HG02852 (cell line): Measurements from ENCODE around the gene CENPX.

Experiments
- ATAC-seq: cut with Tn5 transposase; IDR thresholded peaks from one replicate; pipeline ENCODE4 v1.9.1; 2021; ENCODE audit warnings: mild to moderate bottlenecking, moderate library complexity; ENCODE audit not compliant: unreplicated experiment

CENPX gene

DNA sequence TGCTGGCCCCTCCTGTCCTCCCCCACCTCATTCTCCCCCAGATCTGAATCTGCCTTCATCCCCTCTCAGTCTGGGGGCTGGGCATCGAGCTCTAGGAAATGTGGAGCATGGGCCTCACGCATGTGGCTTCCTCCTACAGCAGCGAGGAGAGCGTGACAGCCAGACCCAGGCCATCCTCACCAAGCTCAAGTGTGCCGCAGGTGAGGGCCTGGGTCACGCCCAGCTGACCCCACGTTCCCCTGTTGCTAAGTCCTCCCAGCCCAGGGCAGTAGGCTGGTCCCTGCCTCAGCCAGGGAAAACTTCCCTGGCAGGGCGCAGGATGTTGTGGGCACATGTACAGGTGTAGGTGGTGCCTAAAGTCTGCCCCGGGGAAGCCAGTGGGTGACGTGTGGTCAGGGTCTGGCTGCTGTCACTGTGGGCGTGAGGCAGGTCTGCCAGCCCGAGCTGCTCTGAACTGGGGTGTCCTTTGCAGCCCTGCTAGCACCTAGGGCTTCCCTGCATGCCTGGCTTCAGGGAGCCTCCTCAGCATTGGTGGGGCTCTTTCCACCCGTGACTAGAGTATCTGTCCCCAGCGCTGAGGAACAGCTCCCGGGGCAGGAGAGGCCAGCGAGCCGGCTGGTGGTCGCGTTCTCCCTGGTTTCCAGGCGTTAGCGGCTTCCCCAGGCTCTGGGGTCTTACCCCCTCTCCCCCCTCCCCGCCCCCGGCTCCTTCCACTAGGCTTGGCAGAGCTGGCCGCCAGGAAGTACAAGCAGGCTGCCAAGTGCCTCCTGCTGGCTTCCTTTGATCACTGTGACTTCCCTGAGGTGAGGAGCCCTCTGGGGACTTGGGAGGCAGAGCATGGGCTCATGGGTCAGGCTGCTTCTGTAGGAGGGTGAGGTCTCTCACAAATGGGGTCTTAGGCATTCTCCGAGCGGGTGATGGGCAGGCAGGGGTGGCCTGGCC lies 32.6 kb upstream of the CENPX start:
- ATAC-seq = no peak

DNA sequence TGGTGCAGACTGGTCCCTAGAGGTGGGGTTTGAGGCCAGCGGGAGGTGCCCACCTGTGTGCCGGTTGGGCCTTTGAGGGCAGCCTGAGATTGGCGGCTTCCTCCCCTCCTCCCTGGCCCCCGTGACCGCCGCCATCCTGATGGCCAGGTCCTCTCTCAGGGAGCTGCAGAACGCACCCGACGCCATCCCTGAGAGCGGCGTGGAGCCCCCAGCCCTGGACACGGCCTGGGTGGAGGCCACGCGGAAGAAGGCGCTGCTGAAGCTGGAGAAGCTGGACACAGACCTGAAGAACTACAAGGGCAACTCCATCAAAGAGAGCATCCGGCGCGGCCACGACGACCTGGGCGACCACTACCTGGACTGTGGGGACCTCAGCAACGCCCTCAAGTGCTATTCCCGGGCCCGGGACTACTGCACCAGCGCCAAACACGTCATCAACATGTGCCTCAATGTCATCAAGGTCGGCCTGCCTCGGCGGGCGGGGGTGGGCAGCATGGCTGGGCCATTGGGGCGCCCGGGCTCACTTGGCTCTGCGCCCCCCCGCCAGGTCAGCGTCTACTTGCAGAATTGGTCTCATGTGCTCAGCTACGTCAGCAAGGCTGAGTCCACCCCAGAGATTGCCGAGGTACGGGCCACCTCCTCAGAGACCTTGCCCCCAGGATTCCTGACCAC lies 31.8 kb upstream of the CENPX start:
- ATAC-seq = no peak

DNA sequence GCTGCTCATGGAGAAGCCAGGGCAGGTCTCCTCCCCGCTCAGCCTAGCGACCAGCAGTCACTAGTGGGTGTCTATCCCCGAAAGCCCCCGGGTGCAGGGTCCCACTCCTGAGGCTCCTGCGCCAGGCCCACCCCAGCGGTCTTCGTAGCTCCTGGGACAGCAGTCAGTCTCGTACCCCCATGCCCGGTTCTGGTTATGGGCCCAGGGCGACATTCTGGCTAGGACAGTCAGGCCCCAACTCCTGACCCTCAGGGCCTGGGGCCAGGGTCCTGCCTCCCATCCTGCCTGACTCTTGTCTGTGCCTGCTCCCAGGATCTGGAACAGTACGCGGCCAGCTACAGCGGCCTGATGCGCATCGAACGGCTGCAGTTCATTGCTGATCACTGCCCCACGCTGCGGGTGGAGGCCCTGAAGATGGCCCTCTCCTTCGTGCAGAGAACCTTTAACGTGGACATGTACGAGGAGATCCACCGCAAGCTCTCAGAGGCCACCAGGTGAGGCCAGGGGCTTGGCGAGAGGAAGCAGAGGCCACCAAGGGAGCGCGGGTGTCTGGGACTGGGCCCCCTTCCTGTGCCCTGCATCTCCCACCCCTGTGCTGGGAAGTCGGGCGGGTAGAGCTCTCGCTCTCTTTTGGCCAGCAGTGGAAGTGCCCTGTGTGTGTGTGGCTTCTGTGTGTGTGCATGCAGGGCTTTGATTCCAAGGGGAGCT lies 31.0 kb upstream of the CENPX start:
- ATAC-seq = no peak

GRCh38 chr17:82053130-82053529 lies 30.5 kb upstream of the CENPX start:
- no peak for ATAC-seq

DNA sequence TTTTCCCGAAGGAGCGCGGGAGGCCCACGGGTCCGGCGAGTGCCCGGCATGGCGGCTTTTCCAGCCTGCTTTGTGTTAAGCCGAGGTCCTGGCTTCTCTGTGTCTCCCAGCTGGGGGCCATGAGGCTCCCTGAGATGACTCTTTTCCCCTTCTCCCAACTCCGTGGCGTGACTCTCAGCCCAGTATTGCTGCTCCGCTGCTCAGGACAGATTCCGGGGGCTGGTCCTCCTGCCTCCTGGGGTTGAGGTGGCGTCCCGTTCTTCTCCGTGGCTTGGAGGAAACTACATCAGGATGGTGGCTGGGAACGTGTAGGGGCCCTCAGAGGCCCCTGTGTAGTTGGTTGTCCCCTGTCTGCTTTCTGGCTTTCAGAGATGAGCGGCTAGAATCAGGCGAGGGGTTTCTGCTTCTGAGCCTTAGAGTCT lies 30.0 kb upstream of the CENPX start:
- no peak for ATAC-seq

DNA sequence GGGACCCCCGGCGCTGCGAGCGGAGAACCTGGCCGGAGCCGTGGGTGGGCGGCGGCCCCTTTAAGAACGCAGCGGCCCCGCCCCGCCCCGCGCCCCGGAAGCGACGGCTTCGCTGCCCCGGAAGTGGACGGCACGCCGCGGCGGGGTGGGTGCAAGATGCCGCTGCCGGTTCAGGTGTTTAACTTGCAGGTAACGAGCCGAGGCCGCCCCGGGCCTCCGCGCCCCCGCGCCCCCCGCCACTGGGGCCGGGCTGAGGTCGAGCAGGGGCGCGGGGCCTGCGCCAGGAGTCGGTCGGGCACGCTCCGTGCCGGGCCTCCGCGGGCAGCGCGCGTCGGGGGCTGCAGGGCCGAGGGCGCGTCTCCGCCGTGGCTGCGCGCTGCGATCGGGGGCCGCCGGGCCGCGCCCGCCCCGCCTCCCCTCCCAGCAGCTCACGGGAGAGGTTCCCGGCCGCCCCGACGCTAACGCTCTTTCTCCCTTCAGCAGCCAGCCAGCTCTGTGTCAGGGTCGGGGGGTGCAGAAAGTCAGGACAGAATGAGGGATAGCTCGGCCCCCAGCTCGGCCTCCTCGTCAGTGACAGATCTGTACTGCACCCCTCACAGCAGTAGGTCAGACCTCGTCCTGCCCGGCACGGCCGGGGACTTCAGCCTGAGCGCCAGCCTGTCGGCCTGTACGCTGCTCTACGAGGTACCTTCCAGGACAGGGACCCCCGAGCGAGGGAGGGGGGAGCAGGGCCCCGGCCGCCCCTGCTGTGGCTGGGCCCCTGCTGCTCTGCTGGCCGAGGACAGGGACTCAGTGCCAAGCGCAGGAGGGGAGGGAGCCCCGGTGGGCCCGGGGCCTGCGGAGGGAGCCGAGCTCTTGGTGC lies 29.3 kb upstream of the CENPX start, which contains the start of the genes GPS1 and RFNG:
Gene GPS1, plus strand, starts transcription at position 123 of the 862 bp plus-strand sequence. Its CDS starts 34 bp downstream, at position 157.
Gene RFNG, minus strand, starts transcription at position 36 of the 862 bp plus-strand sequence. CDS start 45 bp downstream, outside the sequence.
- ATAC-seq = peak; percentile 58

- no peak for ATAC-seq
Measured at GRCh38 chr17:82050761-82051641, 28.3 kb upstream of the CENPX start.

DNA sequence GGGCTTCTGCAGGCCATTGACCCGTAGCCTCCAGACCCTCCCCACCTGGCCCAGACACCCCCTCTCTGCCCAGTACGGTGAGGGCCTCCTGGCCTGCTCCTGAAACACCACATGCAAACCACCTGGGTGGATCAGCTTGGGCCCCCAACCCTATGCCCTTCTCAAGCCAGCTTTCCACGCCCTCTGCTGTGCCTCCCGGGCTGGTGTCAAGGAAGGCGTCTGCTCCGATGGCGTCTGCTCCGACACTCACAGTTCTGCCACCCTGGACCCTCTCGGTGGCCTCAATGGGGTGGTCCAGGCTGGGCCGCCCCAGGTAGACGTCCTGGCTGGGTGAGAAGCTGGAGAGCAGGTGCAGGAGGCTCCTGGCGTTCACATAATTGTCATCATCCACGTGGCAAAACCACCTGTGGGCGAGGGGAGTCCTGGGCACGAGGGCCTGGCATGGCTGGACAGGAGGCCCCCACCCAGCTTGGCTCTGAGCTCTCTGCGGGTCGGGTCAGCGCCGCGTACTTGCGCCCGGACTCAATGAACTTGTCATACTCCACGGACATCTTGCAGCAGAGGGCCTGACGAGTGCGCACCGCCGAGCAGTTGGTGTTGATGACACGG lies 27.6 kb upstream of the CENPX start:
- ATAC-seq = no peak

- no peak for ATAC-seq
Measured at GRCh38 chr17:82049521-82049971, 26.9 kb upstream of the CENPX start.

GRCh38 chr17:82049106-82049505 lies 26.4 kb upstream of the CENPX start:
- no peak for ATAC-seq

DNA sequence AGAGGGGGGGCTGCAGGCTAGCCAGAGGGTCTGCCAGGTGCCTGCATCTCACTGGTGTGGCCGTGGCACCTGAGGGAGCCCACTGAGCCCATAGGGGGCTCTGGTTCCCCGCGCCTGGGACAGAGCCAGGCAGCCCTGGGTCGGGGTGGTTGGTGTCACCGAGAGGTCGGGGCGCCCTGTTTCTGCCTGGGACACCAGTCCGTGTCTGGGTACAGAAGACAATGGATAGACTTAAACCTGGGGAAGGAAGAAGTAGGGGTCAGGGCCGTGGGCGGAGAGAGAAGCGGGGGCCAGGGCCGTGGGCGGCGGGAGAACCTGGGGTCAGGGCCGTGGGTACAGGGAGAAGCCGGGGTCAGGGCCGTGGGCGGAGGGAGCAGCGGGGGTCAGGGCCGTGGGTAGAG lies 25.9 kb upstream of the CENPX start:
- no peak for ATAC-seq

DNA sequence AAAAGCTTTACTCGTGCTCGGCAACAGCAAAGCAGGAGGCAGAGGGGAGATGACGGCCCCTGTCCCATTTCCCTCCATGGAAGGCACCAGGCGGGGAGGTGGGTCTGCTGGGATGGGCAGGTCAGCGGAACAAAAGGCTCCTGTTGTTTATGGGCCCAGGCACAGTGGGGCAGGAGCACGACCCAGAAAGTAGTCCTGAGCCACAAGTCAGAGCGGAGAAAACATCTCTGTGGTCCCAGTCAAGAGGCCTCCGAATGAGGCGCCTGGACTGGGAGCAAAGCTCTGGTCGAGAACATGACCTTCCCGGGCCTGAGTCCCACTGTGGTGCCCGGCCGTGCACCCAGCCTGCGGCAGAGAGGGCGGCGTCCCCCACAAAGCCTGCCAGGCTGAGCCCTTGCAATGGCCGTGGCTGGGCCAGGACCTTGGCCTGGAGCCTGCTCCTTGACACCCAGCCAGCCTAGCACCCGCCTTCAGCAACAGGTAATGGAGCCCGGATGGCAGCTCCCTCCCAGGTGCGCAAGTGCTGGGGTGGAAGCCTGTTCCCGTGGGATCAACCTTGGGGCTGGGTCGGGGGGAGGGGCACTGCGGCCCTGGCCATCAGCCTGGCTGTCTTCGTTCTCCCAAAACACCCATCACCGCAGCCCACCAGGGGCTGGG lies 25.4 kb upstream of the CENPX start:
- no peak for ATAC-seq

DNA sequence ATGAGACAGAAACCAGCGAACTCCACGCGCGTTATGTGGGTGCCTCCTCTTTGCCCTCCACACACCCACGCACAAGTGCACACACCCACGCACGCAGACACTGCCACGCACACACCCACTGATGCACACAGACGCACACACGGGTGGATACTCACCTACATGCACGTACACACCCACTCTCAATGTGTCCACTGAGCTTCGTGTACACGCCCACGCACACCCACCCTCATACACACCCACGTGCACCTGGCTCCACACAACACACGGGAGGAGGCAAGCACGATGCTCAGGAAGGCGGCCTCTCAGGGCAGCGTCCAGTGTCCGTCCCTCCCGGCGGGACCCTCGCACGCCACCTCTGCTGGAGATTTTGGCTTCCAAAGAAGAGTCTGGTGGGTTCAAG lies 24.7 kb upstream of the CENPX start:
- ATAC-seq = no peak

DNA sequence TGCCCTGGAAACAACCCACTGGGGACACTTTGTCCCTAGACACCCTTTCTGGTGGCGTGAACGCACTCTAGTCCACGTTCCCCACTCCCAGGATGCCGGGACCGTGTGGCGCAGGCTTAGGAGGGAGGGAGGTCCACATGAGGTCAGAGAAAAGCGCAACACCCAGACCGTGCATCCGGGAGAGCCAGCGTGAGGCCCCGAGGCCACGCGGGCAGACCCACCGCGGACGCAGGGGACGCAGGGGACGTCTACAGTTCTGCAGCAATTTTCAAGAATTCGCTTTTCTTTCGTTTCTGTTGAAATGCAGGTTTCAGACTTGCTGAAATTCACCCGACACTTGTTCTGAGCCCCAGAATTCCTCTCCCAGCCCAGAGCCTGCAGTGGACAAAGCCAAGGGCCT lies 24.2 kb upstream of the CENPX start:
- no peak for ATAC-seq

DNA sequence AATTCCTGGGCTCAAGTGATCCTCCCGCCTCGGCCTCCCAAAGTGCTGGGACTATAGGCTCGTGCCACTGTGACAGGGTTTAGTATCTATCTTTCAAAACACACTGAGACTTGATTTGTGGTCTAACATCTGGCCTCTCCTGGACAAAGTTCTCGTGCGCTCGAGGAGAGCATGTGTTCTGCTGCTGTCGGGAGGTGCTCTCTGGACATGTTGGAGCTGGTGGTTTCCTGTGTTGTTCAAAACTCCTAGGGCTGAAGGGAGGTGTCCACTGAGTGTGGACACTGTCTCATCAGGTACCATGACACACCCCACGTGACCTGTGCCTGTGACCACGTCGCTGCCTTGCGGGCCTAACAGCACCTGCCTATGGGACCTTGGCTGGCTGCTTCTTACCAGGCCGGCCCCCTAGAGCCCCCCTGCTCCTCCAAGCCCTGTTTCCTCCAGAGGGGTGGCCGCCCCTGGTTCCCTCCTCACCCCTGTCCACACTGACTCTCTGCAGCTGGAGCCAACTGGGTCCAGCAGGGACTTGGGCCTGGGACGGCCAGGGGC lies 23.3 kb upstream of the CENPX start:
- ATAC-seq = no peak

- ATAC-seq = no peak
Measured at GRCh38 chr17:82043507-82043906, 20.8 kb upstream of the CENPX start.

DNA sequence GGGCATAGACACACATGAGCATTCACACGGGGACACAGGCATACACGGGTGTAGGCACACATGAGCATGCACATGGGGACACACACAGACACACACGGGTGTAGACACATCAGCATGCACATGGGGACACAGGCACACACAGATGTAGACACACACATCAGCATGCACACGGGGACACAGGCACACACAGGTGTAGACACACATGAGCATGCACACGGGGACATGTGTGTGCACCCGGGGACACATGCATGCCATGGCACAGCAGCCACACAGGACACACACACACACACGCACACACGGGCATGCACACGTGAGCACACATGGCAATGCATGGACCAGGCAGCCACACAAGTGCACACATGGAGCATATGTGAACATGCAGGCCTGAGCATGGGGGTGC lies 20.0 kb upstream of the CENPX start:
- no peak for ATAC-seq
